CMK (cell line): ENCODE data around the gene DENND6B.
A peak's percentile ranks its signal among the peaks of the same experiment; 100 is the strongest.

Experiments
- DNase-seq: peaks from one replicate; pipeline ENCODE4 v3.0.0-alpha.2; 2010; ENCODE audit warnings: low read depth

DENND6B gene

GRCh38 chr22:50315289-50316113 lies 11.3 kb downstream of the DENND6B start:
- no peak for DNase-seq

DNA sequence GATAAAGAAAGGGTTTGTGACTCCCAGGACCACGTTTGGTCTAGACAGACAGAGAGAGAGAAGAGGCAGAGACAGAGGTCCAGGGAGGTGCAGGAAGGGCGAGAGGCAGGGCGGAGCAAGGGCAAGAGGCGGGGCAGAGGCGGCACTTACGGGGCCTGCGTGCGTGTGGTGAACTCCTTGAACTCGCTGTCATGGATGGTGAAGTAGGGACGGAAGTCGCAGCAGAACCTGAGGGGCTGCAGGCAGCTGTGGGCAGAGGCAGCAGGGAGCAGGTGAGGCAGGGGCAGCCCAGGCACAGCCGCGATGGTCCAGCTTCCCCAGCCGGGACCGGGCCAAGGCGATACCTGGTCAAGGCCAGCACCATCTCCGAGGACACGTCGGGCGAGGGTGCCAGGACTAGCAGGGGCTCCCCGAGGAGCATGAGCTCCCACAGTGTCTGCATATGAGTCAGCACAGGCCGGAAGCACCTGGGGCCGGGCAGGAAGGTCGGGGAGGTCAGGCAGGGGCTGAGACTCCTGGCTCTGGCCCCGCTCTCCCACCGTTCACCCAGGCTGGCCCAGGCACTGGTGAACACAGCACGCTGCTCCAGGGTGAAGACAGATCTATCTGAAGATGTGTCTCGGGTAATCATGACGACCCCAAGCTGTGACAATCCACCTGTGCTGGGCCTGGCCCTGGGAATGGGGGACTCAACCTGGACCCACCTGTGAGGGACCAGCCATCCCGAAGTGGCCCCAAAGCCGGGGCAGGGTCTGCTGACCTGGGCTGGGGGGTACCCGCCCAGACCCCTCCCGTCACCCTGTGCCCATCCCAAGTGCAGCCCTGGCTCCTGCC lies 12.1 kb downstream of the DENND6B start:
- peak; percentile 77 for DNase-seq

GRCh38 chr22:50314081-50314454 lies 12.7 kb downstream of the DENND6B start:
- DNase-seq = no peak

GRCh38 chr22:50313600-50313999 lies 13.2 kb downstream of the DENND6B start:
- no peak for DNase-seq

- DNase-seq = no peak
These were observed 13.8 kb downstream of the DENND6B start for GRCh38 chr22:50313021-50313420.

- DNase-seq = no peak
These were observed 14.4 kb downstream of the DENND6B start for GRCh38 chr22:50312371-50312770.

- DNase-seq = no peak
These were observed 15.0 kb downstream of the DENND6B start for GRCh38 chr22:50311606-50312351.

DNA sequence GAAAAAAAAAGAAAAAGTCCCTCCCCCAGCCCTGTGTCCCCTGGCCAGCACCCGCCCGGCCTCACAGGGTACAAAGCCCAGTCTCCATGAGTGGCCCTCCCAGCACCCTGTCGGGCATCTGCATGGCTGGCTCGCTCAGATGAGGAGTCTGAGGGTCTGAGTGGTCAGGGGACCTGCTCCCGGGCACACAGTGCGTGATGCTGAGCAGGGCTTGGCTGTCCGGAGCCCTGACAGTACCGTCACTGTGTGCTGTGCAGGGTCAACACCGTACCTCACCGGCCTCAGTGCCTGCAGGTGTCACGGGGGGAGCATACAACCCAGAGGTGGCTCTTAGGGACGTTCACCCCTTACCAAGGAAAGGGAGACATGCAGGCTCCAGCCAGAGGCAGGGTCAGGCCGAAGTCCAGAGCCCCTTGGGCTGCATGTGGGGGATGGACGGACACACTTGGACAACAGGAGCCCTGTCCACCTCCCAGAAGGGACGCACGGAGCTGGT lies 15.8 kb downstream of the DENND6B start:
- DNase-seq = no peak

DNA sequence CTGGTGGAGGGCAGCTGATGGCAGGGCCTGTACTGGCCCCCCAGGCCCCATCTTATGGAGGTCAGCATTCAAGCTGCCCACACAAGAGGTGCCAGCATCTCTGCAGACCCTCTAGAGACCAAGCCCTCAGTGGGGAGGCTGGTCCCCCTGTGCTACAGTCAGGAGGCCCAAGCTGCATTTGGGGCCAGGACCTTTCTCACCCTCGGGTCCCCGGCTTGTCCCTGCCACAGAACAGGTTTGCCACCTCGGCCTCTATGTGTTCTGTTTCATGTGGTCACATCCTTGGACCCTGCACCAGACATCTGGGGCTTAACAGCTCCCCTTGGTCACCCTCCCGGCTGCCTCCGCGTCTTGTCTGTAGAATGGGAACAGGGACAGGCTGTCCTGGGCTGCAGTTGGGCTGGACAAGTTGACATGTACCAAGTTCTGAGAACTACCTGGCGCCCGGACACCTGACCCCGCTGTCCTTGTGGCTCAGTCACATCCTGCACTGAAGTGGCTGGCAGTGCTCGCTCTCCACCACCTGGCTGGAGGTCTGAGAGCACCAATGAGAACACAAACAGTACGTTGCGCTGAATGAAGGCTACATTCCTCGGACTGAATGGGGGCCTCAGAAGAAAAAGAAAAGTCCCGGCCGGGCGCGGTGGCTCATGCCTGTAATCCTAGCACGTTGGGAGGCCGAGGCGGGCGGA lies 16.6 kb downstream of the DENND6B start:
- no peak for DNase-seq

GRCh38 chr22:50309601-50309991 lies 17.2 kb downstream of the DENND6B start:
- DNase-seq = no peak

DNA sequence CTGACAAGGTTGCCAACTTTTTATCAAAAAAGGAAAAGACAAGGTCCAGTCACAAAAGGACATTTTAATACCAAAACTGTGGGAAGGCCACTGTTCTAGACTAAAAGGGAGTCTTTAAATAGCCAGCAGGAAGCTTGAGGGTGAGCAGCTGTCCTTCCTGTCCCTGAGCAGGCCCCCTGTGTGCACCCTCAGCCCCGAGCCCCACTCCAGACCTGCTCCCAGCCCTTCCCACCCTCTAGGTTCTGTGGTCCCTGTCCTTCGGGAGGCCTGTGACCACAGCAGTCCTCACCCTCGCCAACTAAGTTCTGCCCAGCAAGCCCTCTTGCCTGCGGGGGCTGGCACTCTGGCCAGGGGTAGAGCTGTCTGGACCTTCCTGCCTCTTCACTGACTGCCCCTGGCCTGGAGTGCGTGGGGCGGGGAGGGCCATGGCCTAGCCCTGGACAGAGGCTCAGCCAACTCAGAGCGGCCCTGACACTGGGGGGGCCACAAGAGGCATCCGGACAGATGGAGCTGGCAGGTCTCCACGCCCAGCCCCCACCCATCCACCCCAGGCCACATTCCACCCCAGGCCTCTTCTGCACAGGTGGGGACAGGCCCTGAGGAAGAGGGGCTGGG lies 17.7 kb downstream of the DENND6B start:
- DNase-seq = peak; percentile 76

GRCh38 chr22:50308597-50308935 lies 18.2 kb downstream of the DENND6B start:
- DNase-seq = peak; percentile 94

DNA sequence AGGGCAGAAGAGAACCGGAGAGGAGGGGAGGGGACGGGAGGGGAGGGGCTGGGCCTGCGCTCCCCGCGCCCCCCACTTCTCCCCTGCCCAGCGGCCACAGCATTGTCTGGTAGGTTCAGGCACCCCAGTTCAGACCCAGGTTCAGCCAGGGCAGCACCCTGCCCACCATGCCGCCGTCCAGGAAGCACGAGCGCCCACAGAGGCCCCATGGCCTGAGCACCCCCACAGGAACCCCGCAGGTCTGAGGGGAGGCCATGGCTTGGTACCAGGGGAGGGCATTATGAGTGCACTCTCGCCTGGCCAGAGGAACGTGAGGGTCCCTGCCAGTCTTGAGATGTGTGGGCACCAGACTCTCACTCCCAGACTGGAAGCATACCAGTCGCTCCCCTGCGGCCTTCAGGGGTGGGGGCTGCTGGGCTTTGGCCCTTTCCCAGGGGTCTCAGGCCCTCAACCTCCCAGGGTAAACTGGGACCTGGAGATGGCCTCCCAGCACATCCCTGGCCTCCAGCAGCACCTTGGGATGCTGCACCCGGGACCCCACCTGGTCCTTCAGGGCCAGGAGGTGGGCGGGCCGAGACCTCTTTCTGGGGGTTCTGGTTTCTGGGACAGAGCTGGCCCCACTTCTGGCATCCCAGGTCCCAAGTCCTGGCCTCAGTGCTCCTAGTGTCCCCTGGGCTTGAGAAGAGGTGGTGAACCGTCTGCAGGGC lies 18.8 kb downstream of the DENND6B start:
- peak; percentile 66 for DNase-seq

DNA sequence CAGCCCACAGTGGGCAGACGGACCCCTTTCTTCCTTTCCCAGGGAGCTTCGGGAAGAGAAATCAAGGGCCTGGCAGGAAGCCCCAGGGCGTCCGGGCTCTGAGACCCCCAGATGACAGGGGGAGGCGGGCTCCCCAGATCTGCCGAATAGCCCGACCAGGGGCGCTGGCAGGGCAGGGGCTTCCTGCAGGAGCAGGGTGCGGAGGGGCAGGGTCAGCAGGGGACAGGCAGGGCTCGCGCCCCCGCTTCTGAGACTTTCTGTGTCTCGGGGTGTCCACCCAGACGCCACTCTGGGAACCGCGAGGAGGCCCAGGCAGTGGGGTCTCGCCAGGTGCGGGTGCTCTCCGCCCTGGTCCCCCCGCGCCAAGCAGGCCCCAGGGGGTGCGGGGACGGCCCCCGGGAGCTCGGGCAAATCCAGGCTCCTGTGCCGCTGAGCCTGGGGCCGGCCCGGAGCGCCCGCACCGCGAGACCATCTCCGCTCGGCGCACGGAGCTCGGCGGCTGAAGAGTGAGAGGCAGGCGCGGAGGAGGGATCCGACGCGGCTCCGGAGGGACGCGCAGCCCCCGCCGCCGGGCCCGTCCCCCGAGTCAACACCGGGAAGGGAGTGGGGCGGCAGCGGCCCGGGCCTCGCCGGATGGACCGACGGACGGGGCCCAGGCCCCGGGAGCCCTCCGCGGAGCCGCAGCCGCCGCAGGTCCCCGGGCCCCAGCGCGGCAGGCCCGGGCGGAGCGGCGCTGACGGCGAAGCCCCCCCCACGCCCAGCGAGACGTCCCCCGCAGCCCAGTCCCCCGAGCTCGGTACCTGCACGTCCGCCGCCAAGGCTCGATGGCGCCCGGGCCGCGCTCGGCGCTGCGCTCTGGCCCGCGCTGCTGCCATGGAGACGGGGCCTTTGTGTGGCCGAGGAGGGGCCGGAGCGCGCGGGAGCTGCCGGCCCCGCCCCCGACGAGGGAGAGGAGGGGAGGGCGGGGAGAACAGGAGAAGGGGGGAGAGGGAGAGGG lies 19.8 kb downstream of the DENND6B start, which contains the start of gene PLXNB2:
Gene PLXNB2, minus strand, starts transcription at position 894 of the 997 bp plus-strand sequence. CDS start 17,062 bp downstream, outside the sequence.
- DNase-seq = peak; percentile 81

DNA sequence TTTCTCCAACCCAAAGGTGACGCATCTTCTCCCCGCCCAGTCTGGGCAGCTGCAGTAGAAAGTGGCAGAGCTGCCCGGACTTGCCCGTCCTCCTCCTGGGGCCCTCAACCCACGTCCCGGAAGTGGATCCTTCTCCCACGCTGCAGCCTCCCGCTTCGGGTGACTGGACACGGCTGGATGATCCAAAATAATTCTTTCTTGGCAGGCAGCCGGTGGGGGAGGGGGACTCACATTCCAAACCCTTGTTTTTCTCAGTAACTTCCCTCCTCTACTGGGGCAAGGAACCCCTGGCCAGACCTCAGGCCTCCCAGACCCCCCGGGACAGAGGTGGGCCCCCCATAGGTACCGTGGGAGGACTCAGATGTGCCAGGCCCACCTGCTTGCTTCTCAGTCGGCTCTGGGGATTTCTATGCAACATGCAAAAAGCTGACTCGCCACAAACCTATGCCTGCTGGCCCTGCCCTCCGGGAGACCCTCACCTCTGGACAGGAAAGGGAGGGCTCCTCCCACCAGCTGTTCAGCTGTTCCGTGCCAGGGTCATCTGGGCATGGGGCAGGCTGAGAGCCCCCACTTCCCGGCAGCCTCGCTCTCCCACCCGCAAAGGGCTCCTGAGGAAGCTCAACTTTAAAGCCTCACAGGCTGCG lies 20.8 kb downstream of the DENND6B start:
- DNase-seq = peak; percentile 64

- no peak for DNase-seq
These were observed 21.4 kb downstream of the DENND6B start for GRCh38 chr22:50305393-50305922.

GRCh38 chr22:50304528-50305392 lies 22.1 kb downstream of the DENND6B start:
- no peak for DNase-seq
